ENCODE measurements around the gene KDM5B. TPM values are rescaled to one million over a fixed set of nuclear protein-coding genes. Genes with fewer than 3 reads are reported as not detected.
A peak's percentile ranks its signal among the peaks of the same experiment; 100 is the strongest.
"Not testable (repeated sequence)": the region's sequence is repeated elsewhere in the genome, so short reads cannot be mapped to it uniquely, and the experiment has no call there.

KDM5B gene
- total RNA-seq, 1 donor from 2014 or later = 170 TPM

GRCh38 chr1:202791077-202791747 lies 17.0 kb downstream of the KDM5B start:
- DNase-seq = no peak

GRCh38 chr1:202788800-202789199 lies 19.4 kb downstream of the KDM5B start:
- DNase-seq = no peak

- DNase-seq = no peak
Observed at GRCh38 chr1:202786804-202787203, 21.4 kb downstream of the KDM5B start.

- DNase-seq = no peak
Observed at GRCh38 chr1:202781180-202781579, 27.0 kb downstream of the KDM5B start.

DNA sequence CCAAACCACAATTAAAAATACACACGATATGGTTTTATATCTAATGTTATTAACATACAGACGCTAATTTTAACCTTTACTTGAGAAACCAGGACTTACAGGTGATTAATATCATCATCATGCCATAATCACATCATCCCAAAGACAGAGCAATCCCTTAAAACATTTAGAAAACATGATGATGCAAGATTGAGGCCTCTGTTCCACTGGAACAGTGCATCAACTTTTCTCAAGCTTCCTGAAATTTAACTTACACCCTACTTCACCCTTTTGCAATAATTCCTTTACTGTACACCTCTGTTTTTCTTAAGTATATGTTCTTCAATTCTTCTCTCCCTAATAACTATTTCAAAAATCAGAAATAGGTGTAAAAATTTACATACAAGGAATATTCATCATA lies 38.1 kb downstream of the KDM5B start:
- no peak for DNase-seq

DNA sequence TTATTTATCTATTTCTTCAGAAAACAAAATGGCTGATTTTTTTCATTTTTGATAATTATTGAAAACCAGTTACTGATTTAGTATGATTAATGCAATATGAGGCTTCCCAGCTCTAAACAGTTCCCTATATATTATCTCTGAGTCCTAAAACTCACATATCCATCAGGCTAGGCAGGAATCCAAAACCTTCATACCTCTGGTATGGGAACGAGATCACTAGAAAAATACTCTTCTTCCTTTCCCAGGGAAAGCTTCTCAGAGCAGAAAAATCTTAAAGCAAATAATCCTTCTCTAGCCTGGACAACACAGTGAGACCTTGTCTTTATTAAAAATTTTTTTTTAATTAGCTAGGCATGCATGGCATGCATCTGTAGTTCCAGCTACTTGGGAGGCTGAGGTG lies 42.5 kb downstream of the KDM5B start:
- DNase-seq = no peak

DNA sequence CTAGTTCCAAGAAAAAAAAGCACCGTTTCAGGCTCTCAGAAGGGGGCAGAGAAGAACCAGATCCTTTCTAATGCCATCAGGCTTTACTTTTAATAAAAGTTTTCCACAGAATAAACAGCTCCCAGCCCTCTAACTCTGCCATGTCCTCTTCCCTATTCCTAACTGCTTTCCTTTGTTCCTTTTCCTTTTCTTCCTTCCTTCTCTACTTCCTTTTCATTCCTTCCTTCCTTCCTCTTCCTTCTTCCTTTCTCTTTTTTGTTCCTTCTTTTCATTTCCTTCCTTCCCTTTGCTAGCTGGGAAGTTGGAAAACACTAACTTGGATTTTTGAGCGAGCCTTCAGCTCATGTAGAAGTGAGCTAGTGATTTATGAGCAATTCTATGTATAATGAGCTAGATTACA lies 46.2 kb downstream of the KDM5B start:
- DNase-seq = no peak

- no peak for DNase-seq
Observed at GRCh38 chr1:202760589-202760988, 47.6 kb downstream of the KDM5B start.

GRCh38 chr1:202756391-202756790 lies 51.8 kb downstream of the KDM5B start:
- peak; percentile 61 for DNase-seq

GRCh38 chr1:202754293-202754692 lies 53.9 kb downstream of the KDM5B start:
- DNase-seq = no peak

- DNase-seq = no peak
Observed at GRCh38 chr1:202752774-202753173, 55.4 kb downstream of the KDM5B start.

GRCh38 chr1:202750761-202751160 lies 57.5 kb downstream of the KDM5B start:
- DNase-seq = no peak

GRCh38 chr1:202750024-202750423 lies 58.2 kb downstream of the KDM5B start:
- DNase-seq = no peak

DNA sequence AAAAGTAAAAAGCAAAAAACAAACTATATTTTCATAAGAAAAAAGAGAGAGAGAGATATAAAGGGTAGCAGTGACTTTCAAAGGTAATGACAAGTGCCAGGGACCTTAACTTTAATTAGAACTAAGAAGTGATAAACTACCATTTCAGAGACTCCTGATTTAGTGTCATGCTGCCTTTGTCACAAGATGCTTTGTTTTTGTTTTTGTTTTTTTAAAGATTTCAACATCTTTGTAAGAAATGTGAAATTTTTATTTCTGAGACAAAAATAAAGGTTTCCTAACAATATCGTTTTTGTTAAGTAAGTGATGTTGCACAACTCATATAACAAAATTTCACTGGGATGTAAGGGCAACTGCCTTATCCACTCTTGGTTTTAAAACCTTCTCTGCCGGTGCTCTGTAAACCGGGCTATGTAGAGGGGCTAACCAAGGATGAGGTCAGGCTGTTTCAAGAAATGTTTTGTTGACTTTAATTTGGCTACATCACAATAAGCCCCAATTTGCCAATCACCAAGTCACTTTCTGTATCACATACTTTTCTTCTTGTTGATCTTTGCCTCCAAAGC lies 62.8 kb downstream of the KDM5B start:
- DNase-seq = no peak

DNA sequence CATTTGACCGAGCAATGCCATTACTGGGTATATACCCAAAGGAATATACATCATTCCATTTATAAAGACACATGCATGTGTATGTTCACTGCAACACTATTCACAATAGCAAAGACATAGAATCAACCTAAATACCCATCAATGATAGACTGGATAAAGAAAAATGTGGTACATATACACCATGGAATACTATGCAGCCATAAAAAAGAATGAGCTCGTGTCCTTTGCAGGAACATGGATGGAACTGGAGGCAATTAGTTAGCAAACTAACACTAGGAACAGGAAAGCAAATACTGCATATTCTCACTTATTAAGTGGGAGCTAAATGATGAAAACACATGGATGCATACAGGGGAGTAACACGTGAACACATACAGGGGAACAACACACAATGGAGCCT lies 63.5 kb downstream of the KDM5B start:
- not testable (repeated sequence) for DNase-seq

DNA sequence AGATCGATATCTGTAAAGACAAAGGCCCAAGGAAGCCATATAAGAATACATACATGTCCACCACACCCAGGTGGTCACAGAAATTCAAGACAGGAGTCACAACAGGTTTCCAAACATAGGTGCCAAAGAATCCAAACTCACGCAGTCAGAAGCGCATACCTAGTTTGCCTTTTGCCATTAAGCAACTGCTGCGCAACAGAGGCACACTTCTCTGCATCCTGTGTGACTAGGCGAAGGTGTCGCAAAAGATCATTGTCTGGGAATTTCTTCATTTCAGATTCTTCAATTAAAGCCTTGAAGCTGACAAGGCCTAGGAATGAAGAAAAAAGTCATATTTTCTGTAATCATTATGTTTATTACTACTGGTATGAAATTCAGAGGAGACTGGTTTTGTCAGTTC lies 65.7 kb downstream of the KDM5B start:
- no peak for DNase-seq

DNA sequence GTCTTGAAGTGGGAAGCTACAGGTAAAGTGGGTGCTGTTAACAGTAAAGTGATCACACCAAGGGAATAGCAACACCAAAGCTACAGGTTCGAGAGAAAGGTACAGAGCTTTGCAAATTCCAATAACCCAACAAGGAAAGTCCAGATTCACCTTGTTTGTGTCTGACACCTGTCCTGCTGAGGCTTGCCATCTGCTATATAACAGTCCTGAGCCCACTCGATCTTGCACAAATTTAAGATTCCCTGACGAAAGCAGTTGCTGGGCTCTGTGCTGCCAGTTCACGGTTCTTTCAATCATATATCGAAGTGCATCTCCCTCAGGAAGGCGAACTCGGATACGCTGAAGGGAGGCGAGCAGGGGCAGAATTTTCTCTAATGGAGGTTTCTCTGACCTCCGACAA lies 75.0 kb downstream of the KDM5B start:
- DNase-seq = no peak

- no peak for DNase-seq
Observed at GRCh38 chr1:202728951-202729350, 79.3 kb downstream of the KDM5B start.

DNA sequence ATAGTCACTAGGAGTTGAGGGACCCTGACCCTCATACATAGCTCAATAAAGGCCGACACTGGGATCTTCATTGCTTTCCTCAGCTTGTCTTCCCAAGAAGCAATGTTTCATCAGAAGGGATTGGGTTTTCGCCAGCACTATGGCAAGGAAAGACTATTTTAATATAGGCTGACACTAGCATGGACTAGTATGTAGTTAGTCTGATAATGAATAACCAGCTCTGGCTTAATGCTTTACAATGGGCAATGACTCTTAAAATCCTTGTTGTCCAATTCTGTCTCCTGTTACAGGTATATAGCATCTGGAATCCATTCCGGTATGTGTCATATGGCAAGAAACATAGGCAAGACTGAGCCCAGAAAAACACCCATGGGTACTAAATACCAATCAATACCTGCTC lies 82.7 kb downstream of the KDM5B start:
- DNase-seq = no peak

- DNase-seq = no peak
Observed at GRCh38 chr1:202723708-202724107, 84.5 kb downstream of the KDM5B start.

DNA sequence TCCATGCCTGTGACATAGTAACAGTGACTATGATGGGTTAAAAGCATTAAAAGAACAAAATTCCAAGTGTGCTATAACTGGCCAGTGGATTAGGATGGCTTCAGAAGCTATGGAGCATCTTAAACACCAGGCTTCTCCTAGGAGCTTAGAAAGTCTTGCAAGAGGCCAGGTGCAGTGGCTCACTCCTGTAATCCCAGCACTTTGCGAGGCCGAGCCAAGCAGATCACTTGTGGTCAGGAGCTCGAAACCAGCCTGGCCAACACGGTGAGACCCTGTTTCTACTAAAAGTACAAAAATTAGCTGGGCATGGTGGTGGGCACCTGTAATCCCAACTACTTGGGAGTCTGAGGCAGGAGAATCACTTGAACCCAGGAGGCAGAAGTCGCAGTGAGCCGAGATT lies 85.2 kb downstream of the KDM5B start:
- not testable (repeated sequence) for DNase-seq

- DNase-seq = no peak
Observed at GRCh38 chr1:202716654-202717053, 91.6 kb downstream of the KDM5B start.

GRCh38 chr1:202714202-202714601 lies 94.0 kb downstream of the KDM5B start:
- not testable (repeated sequence) for DNase-seq

- DNase-seq = no peak
Observed at GRCh38 chr1:202713110-202713509, 95.1 kb downstream of the KDM5B start.

Data from skin of body (tissue), 2 donors.